ENCODE results near the gene SIAE. TPM values are rescaled to one million over a fixed set of nuclear protein-coding genes. Genes with fewer than 3 reads are reported as not detected.

SIAE gene
- total and polyA plus RNA-seq, 8 donors = 13.3 to 71.5 (median 16.2) TPM

DNA sequence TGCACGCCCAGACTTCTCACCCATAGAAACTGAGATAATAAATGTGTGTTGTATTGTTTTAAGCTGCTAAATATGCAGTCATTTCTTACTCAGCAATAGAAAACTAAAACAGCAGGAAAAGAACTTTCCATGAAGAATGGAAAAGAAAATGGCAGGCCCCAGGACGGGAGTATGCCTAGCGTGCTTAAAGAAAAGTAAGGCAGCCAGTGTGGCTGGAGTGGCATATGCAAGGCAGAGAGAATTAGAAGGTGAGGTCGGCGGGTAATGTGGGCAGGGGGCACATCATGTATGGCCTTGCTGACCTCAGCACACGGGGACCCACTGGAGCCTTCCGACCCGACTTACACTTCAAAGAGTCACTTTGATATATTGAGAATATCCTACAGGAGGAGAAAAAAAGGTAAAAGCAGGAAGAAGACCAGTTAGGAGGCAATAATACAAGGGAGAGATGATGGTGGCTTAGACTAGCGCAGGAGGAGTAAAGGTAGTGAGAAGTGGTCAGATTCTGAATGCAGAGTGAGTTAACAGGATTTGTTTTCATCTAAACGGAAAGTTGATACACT, 30.4 kb downstream of the SIAE start:
- Histone ChIP-seq H3K9me3 (no peaks in the 10 kb centered on the region), H3K4me3 (no peak overlapping the region), H3K4me1 (peaks cover 0 to 7% of the 10 kb centered on the region in 2 donors), H3K27ac (no peak overlapping the region), H3K27me3 (no peaks in the 10 kb centered on the region), H3K36me3 (peaks cover 0 to 23% of the 10 kb centered on the region in 2 donors)
- DNase-seq (no peak), ATAC-seq (no peak)
- TF ChIP-seq, protein P1, sequence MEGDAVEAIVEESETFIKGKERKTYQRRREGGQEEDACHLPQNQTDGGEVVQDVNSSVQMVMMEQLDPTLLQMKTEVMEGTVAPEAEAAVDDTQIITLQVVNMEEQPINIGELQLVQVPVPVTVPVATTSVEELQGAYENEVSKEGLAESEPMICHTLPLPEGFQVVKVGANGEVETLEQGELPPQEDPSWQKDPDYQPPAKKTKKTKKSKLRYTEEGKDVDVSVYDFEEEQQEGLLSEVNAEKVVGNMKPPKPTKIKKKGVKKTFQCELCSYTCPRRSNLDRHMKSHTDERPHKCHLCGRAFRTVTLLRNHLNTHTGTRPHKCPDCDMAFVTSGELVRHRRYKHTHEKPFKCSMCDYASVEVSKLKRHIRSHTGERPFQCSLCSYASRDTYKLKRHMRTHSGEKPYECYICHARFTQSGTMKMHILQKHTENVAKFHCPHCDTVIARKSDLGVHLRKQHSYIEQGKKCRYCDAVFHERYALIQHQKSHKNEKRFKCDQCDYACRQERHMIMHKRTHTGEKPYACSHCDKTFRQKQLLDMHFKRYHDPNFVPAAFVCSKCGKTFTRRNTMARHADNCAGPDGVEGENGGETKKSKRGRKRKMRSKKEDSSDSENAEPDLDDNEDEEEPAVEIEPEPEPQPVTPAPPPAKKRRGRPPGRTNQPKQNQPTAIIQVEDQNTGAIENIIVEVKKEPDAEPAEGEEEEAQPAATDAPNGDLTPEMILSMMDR (IDR thresholded peaks at IDR 0.05) = no peak
- intact Hi-C loops (cut with DNase I) = no loop called here

DNA sequence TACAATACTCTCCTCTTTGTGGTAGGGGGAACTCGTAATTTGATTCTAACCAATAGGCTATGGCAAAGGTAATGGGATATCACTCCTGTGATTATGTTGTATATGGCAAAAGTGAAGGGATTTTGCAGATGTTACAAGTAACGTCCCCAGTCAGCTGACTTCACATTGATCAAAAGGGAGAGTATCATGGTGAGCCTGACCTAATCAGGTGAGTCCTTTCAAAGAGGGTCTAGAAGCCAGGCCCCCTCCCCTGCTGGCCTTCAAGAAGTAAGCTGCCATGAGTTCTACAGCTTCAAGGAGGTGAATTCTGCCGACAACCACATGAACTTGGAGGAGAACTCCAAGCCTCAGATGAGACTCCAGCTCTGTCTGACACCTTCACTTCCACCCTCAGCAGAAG, 30.9 kb downstream of the SIAE start:
- Histone ChIP-seq H3K9me3 (no peaks in the 10 kb centered on the region), H3K36me3 (peaks cover 0 to 27% of the 10 kb centered on the region in 2 donors), H3K27me3 (no peaks in the 10 kb centered on the region), H3K4me1 (peaks cover 0 to 7% of the 10 kb centered on the region in 2 donors), H3K27ac (no peak overlapping the region), H3K4me3 (no peak overlapping the region)
- intact Hi-C loops (cut with DNase I) = no loop called here
- DNase-seq (no peak), ATAC-seq (no peak)
- TF ChIP-seq, protein P1 (IDR thresholded peaks at IDR 0.05) = no peak

DNA sequence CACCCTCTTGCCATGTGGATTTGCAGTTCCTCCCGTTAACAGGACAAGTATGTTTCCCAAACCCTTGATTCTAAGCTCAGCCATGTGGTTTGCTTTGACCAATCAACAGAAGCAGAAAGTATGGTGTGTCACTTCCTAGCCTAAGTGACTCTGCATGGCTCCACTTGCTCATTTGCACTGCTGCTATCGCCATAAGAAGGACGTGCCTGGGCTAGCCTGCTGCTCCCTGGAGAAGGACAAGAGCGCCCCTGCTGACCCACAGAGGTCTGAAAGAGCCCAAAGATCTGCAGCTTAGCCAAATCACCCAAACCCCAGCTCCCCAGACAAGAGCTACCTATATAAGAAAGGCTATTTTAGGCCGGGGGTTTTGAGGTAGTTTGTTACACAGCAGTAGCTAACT, 32.9 kb downstream of the SIAE start:
- DNase-seq (no peak), ATAC-seq (no peak)
- H3K4me3 ChIP-seq = no peak overlapping the region
- H3K27ac ChIP-seq = no peak overlapping the region
- H3K9me3 ChIP-seq = no peaks in the 10 kb centered on the region
- TF ChIP-seq, protein P1 (IDR thresholded peaks at IDR 0.05) = no peak
- H3K36me3 ChIP-seq = peaks cover 0 to 43% of the 10 kb centered on the region in 2 donors
- intact Hi-C loops (cut with DNase I) = no loop called here
- H3K4me1 ChIP-seq = peaks cover 0 to 7% of the 10 kb centered on the region in 2 donors
- no peaks in the 10 kb centered on the region for H3K27me3 ChIP-seq

DNA sequence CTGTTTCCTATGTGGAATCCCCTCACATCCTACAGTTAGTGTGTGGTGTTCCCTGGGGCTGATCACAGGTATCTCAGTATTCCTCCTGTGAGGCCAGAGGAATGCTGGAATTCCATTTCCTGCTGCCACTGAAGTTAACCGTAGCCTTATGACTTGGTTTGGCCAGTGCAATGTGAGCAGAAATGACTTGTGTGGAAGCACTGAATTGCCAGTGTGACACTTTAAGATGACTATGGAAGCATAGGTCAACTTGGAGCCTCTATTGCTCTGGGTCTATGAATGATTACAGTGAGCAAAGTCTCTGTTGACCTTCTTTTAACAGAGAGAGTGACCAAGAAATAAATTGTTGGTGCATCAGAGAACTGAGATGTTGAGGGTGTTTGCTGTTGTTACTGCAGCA, 34.4 kb downstream of the SIAE start:
- Histone ChIP-seq H3K36me3 (peaks cover 0 to 56% of the 10 kb centered on the region in 2 donors), H3K27ac (no peak overlapping the region), H3K27me3 (no peaks in the 10 kb centered on the region), H3K9me3 (no peaks in the 10 kb centered on the region), H3K4me3 (no peak overlapping the region), H3K4me1 (peaks cover 0 to 1% of the 10 kb centered on the region in 2 donors)
- ATAC-seq = no peak
- TF ChIP-seq, protein P1 (IDR thresholded peaks at IDR 0.05) = no peak
- intact Hi-C loops (cut with DNase I) = no loop called here
- no peak for DNase-seq

DNA sequence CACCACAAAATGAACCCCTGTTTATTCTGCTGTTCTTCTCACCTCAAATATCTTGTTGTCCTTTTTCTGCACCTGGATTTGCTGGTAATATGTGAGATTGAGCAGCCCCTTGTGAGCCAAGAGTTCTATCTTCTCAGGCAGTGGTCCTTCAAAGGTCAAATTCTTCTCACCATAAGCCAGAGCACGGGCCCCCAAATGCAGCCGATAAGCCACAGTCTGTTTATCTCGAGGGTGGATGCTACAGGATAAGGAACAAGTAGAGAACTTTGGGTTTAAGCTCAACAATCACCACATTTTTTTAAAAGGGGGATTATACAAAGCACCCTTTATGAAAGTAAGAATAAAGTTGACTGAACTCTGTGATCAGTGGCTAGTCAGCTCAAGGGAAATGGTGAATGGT, 35.0 kb downstream of the SIAE start:
- TF ChIP-seq, protein P1 (IDR thresholded peaks at IDR 0.05) = no peak
- Histone ChIP-seq H3K9me3 (no peaks in the 10 kb centered on the region), H3K4me1 (no peaks in the 10 kb centered on the region), H3K27me3 (no peaks in the 10 kb centered on the region), H3K4me3 (no peak overlapping the region), H3K36me3 (peaks cover 0 to 63% of the 10 kb centered on the region in 2 donors), H3K27ac (no peak overlapping the region)
- intact Hi-C loops (cut with DNase I) = no loop called here
- ATAC-seq = no peak
- no peak for DNase-seq

All from left lung (tissue), 10 donors.